HCT116 (cell line): Measurements from ENCODE around the gene MADD. TPM values are rescaled to one million over a fixed set of nuclear protein-coding genes. Genes with fewer than 3 reads are reported as not detected.

Experiments
- ATAC-seq: fragments of 200-7000 bp; cut with Tn5 transposase; 2 replicates; pipeline ENCODE4 v1.9.1; 2020; ENCODE audit warnings: mild to moderate bottlenecking, moderate library complexity
- BruUV-seq: library from RNA; stranded (reverse); fragments of 400-500 nt; replicated peaks from 2 replicates; lab custom pipeline; 2021; lab: Mats Ljungman, UMichigan
- CTCF ChIA-PET: fragments of 300-600 bp; sonication (Branson Sonifier 250); formaldehyde crosslinking; loops from one replicate; lab custom pipeline; 2021; ENCODE audit warnings: antibody characterized with exemption; lab: Charles Lee
- POLR2A ChIA-PET: fragments of 300-600, 350-600 bp; sonication (Branson Sonifier 250); formaldehyde crosslinking; loops from one replicate; lab custom pipeline; 2021; ENCODE audit warnings: antibody characterized with exemption; lab: Charles Lee
- RAD21 ChIA-PET, 2 experiments: fragments of 300-600 bp; sonication (Branson Sonifier 250); formaldehyde crosslinking; loops; one replicate each; lab custom pipeline; 2023; ENCODE audit warnings: low total read pairs in 2 of 2; ENCODE audit not compliant: uncharacterized antibody in 2 of 2, unreplicated experiment in 2 of 2, low non-redundant PET in 1 of 2; lab: Charles Lee
- DNase-seq: peaks from one replicate; pipeline ENCODE4 v3.0.0-alpha.2; 2010; ENCODE audit warnings: low read depth, low spot score
- H2AFZ ChIP-seq: fragments of 200-600 bp; shearing (Covaris generic), sonication (generic); 2 replicates; pipeline ENCODE4 v1.6.1; 2017; ENCODE audit warnings: low read depth, mixed run types, mixed read lengths, antibody characterized with exemption, low read length; ENCODE audit not compliant: poor library complexity, severe bottlenecking
- H3K27ac ChIP-seq: 2 replicates; pipeline ENCODE4 v1.5.1; 2012; ENCODE audit warnings: low read depth, low read length
- H3K27me3 ChIP-seq: fragments of 200-600 bp; sonication (generic); 2 replicates; pipeline ENCODE4 v1.6.1; 2016; ENCODE audit warnings: mixed run types, low read length, mixed read lengths; ENCODE audit not compliant: insufficient read depth
- H3K36me3 ChIP-seq, 2 experiments: fragments of 200-500 bp in 1 of 2; fragments of 200-600 bp in 1 of 2; sonication (Bioruptor generic) in 1 of 2; sonication (generic) in 1 of 2; 2 replicates each; pipeline versions ENCODE4 v1.5.1 to v1.6.1; 2014 to 2016; ENCODE audit warnings: low read length in 2 of 2, inconsistent platforms in 1 of 2, mixed read lengths in 1 of 2, mixed run types in 1 of 2; ENCODE audit not compliant: insufficient read depth in 2 of 2, control insufficient read depth in 1 of 2
- H3K4me1 ChIP-seq, 2 experiments: fragments of 200-600 bp in 1 of 2; sonication (generic) in 1 of 2; 2 replicates each; pipeline versions ENCODE4 v1.5.1 to v1.6.1; 2012 to 2017; ENCODE audit warnings: low read length in 2 of 2, inconsistent platforms in 1 of 2, mild to moderate bottlenecking in 1 of 2, mixed read lengths in 1 of 2, mixed run types in 1 of 2, moderate library complexity in 1 of 2; ENCODE audit not compliant: insufficient read depth in 2 of 2, control insufficient read depth in 1 of 2
- H3K4me2 ChIP-seq: fragments of 200-600 bp; sonication (generic); 2 replicates; pipeline ENCODE4 v1.6.1; 2017; ENCODE audit warnings: mixed run types, low read length, mixed read lengths
- H3K4me3 ChIP-seq, 2 experiments: fragments of 200-600 bp in 1 of 2; sonication (generic) in 1 of 2; replicated peaks in 1 of 2; 2 replicates each; pipeline ENCODE4 v1.5.1; 2011 to 2016; ENCODE audit warnings: low read length in 2 of 2, control low read depth in 1 of 2, low read depth in 1 of 2, mild to moderate bottlenecking in 1 of 2, mixed read lengths in 1 of 2, mixed run types in 1 of 2
- H3K79me2 ChIP-seq: fragments of 200-600 bp; sonication (generic); 2 replicates; pipeline ENCODE4 v1.6.1; 2017; ENCODE audit warnings: mild to moderate bottlenecking, mixed run types, low read length, moderate library complexity, mixed read lengths; ENCODE audit not compliant: insufficient read depth
- H3K9ac ChIP-seq: fragments of 200-600 bp; sonication (generic); 2 replicates; pipeline ENCODE4 v1.6.1; 2016; ENCODE audit warnings: low read length, mixed read lengths
- H3K9me2 ChIP-seq: fragments of 200-600 bp; sonication (generic), shearing (Covaris generic); 2 replicates; pipeline ENCODE4 v1.6.1; 2017; ENCODE audit warnings: mixed run types, mild to moderate bottlenecking, moderate library complexity; ENCODE audit not compliant: insufficient read depth
- H3K9me3 ChIP-seq, 2 experiments: fragments of 200-500 bp in 1 of 2; fragments of 200-600 bp in 1 of 2; sonication (Bioruptor generic) in 1 of 2; sonication (generic) in 1 of 2; 2 replicates each; pipeline ENCODE4 v1.6.1; 2014 to 2017; ENCODE audit warnings: low read length in 2 of 2, mixed read lengths in 2 of 2, inconsistent platforms in 1 of 2, low read depth in 1 of 2, mild to moderate bottlenecking in 1 of 2, mixed run types in 1 of 2, moderate library complexity in 1 of 2; ENCODE audit not compliant: control insufficient read depth in 1 of 2, insufficient read depth in 1 of 2
- H4K20me1 ChIP-seq: fragments of 200-600 bp; sonication (generic), shearing (Covaris generic); 2 replicates; pipeline ENCODE4 v1.6.1; 2017; ENCODE audit warnings: mixed run types, mild to moderate bottlenecking, moderate library complexity; ENCODE audit not compliant: insufficient read depth
- FOSL1 ChIP-seq: IDR thresholded peaks from 2 replicates; pipeline ENCODE4 v1.6.1; 2012; ENCODE audit warnings: low read depth
- POLR2A ChIP-seq: IDR thresholded peaks from 2 replicates; pipeline ENCODE4 v1.7.0; 2011; ENCODE audit warnings: borderline replicate concordance; ENCODE audit not compliant: insufficient read depth, insufficient read length; ENCODE audit errors: extremely low read depth
- RAD21 ChIP-seq: IDR thresholded peaks from 2 replicates; pipeline ENCODE4 v1.6.1; 2012; ENCODE audit warnings: low read depth, mild to moderate bottlenecking
- ZFX ChIP-seq: fragments of 450-650 bp; IDR thresholded peaks from 2 replicates; pipeline ENCODE4 v1.6.1; 2017
- ZNF274 ChIP-seq: fragments of 200-500 bp; sonication (Bioruptor generic); IDR thresholded peaks from 2 replicates; pipeline ENCODE4 v1.6.1; 2014; ENCODE audit warnings: mild to moderate bottlenecking, low read depth, low read length, inconsistent platforms
- intact Hi-C: fragments of 100-400 bp; cut with micrococcal nuclease; formaldehyde crosslinking; loops from 2 replicates; pipeline ENCODE4 v1.10.0; 2022
- total RNA-seq: library from RNA; stranded (reverse); gene quantifications from one replicate; pipeline ENCODE4 v1.2.1, GENCODE V29; 2021; ENCODE audit not compliant: unreplicated experiment

MADD gene
- total RNA-seq, 1 experiment from 2014 or later, result 37.1 TPM

- TF ChIP-seq POLR2A, result no peak
- Histone ChIP-seq H3K79me2 (no peaks in the 10 kb centered on the region), H3K9me2 (no peaks in the 10 kb centered on the region), H3K4me1 (no peaks in the 10 kb centered on the region), H3K4me2 (no peak overlapping the region), H3K27ac (no peak overlapping the region), H3K9ac (no peak overlapping the region), H4K20me1 (no peaks in the 10 kb centered on the region), H2AFZ (no peak overlapping the region), H3K36me3 (no peaks in the 10 kb centered on the region), H3K27me3 (no peaks in the 10 kb centered on the region), H3K9me3 (no peaks in the 10 kb centered on the region), H3K4me3 (no peak overlapping the region)
- intact Hi-C loops, result no loop called here
- no peak for ATAC-seq
- DNase-seq, result no peak
- RAD21 ChIA-PET, result no interaction called here
- POLR2A ChIA-PET, result no interaction called here
- no TSS peak for BruUV-seq
- CTCF ChIA-PET, result no interaction called here
Measured at GRCh38 chr11:47361419-47361818, 91.5 kb downstream of the MADD start.

GRCh38 chr11:47366020-47366490 is 96.1 kb downstream of the MADD start:
- POLR2A ChIA-PET, result no interaction called here
- no peak overlapping the region for H3K27ac ChIP-seq
- TF ChIP-seq ZNF274 (no peak), FOSL1 (no peak), ZFX (no peak), RAD21 (no peak)
- TF ChIP-seq, all 23 proteins: peak for 0
- no peak overlapping the region for H3K4me2 ChIP-seq
- no peaks in the 10 kb centered on the region for H4K20me1 ChIP-seq
- H3K4me3 ChIP-seq, result no peak overlapping the region
- H3K9me3 ChIP-seq, result no peaks in the 10 kb centered on the region
- CTCF ChIA-PET, result no interaction called here
- intact Hi-C loops, result no loop called here
- RAD21 ChIA-PET, result no interaction called here
- no peaks in the 10 kb centered on the region for H3K27me3 ChIP-seq
- H3K9me2 ChIP-seq, result no peaks in the 10 kb centered on the region
- H3K79me2 ChIP-seq, result no peaks in the 10 kb centered on the region
- BruUV-seq, result no TSS peak
- no peaks in the 10 kb centered on the region for H3K36me3 ChIP-seq
- no peak overlapping the region for H2AFZ ChIP-seq
- DNase-seq, result no peak
- no peaks in the 10 kb centered on the region for H3K4me1 ChIP-seq
- no peak for ATAC-seq
- H3K9ac ChIP-seq, result no peak overlapping the region
